Right hindlimb (tissue), 1 donor: ENCODE results near the gene TTLL10.
A peak's percentile ranks its signal among the peaks of the same experiment; 100 is the strongest.

Experiments used
- DNase-seq: peaks from one replicate; pipeline ENCODE4 v3.0.0-alpha.2; 2018

The TTLL10 gene

GRCh38 chr1:1207571-1207892 lies 33.9 kb downstream of the TTLL10 start:
- peak; percentile 16 for DNase-seq

DNA sequence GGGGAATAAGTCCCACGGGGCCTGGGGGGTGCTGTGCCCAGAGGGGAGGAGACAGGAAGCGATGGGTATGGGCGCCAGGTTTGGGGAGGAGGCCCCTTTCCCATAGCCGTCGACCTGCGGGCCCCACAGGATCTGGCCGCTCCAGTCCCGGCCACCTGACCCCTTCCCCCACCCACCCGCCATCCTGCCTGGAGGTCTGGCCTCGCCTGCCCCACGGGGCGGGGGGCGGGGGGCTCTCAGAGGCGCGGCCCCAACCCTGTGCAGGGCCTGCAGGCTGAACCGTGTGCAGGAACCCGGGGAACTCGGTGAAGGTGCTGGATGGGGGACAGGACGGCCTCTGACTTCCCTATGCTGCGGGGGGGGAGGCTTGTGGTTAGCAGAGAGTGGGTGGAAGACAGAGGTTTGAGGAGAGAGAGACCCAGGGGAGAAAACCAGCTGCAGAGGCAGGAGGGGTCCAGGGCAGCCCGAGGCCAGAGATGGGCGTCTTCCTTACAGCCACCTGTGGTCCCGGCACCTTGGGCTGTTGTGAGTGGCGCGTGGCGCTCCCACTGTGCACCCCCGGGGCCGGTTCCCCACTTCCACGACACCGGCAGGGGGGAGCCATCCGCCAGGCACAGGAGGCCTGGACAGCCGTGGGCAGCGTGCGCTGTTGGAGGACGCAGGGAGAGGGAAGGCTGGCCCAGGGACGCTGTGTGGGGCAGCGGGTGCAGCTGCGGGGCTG lies 35.2 kb downstream of the TTLL10 start:
- DNase-seq: peak; percentile 41

DNA sequence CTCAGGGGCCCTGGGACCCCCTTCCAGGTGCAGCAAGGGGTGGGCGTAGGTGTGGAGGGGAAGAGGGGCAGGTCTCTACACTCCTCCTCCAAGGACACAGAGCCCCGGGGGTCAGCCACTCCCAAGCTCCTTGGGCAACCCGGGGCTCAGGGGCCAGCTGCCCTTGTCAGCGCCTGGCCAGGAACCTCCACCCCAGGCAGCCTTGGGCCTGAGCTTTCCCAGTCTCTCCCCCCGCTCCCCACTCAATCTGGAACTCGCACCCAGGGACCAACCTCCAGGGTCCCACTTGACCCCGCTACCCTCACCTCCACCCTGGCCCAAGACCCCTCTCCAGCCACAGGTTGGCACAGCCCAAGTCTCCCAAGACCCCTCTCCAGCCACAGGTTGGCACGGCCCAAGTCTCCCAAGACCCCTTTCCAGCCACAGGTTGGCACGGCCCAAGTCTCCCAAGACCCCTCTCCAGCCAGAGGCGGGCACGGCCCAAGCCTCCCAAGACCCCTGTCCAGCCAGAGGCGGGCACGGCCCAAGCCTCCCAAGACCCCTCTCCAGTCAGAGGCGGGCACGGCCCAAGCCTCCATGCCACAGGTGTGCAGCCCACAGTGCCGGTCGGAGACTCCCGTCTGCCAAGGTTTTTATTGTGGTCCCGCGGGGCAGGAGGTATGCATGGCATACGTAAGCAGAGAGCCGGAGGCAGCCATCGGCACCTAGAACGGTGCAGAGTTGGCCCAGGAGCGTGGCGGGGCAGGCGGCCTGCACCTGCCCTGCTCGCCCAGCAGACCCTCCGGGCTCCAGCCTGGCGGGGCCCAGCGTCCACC lies 37.3 kb downstream of the TTLL10 start:
- peak; percentile 14 for DNase-seq

- peak; percentile 23 for DNase-seq
These were observed 38.1 kb downstream of the TTLL10 start for GRCh38 chr1:1211541-1212441.

- peak; percentile 71 for DNase-seq
These were observed 39.2 kb downstream of the TTLL10 start for GRCh38 chr1:1212780-1213344.

DNA sequence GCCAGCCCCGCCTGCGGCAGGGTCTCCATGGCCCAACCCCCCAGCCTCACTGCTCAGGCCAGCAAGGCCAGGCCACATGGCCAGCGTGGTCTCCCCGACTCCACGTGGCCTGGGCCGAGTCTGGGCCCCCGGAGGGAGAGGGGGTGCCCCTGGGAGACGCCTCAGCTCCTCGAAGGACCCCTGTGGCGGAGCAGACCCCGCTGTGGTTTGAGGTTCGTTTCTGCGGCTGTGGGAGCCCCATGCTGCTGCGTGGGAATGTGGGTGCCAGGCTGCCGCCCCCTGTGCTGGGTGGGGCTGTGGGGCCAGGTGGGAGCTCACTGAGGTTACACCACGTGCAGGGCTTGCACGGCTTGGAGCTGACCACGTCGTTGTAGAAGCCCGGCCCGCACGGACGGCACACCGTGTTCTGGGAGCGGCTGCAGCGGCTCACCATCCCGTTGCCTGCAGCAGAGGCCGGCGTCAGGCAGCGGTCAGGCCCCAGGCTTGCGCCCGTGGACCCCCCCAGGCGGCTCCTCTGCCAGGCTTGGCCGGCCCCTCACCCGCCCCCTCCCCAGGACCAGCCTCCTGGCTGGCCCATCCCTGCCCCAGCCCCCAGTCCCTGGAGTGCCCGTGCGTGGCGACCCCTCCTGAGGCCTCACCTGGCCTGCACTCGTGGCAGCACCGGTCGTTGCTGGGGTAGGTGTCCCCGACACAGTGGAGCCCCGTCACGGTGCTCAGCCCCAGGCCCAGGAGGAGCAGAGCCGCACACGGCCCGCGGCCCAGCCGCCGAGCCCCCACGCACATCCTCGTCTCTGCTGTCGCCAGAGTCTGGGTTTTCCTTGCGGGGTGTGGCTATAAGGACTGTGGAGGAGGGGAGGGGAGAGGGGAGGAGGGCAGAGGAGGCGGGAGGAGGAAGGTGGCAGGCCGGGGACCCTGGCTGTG lies 39.9 kb downstream of the TTLL10 start, which contains the start of gene TNFRSF4:
TNFRSF4 (minus strand) TSS at position 809 of the 921 bp plus-strand sequence; CDS start at position 783, 26 bp downstream.
- DNase-seq: peak; percentile 22

GRCh38 chr1:1215080-1215676 lies 41.5 kb downstream of the TTLL10 start:
- no peak for DNase-seq

DNA sequence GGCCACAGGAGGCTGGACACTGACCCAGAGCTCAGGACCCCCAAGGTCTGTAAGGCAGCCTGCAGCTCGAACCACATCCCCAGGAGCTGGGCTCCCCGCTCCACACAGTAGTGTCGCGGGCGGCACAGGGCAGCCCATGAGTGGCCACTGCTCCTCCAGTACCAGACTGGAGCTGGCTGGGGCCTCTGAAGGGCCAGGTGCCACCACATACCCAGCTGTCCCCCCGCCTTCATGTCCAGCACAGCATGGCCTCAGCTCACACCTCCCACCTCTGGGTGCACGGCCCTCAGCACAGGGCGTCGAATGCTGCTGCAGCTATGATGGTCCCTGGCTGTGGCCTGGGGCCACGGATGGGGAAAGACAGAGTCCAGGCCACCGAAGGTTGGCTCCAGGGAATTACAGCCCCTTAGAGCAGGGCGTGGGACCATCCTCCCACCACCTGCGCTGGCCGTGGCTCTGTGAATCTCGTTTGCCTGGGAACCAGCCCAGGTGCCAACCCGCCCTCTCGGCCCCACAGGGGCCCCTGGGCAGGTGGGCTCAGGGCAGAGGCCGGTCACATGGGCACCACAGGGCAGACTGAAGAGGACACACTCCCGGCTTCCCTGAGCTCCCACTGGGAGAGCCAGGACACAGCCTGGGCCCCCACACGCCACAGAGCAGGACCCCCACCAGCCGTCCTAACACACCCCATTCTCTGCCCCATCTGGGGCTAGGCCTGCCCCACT lies 42.4 kb downstream of the TTLL10 start:
- no peak for DNase-seq

- DNase-seq: no peak
These were observed 43.3 kb downstream of the TTLL10 start for GRCh38 chr1:1216770-1217620.

DNA sequence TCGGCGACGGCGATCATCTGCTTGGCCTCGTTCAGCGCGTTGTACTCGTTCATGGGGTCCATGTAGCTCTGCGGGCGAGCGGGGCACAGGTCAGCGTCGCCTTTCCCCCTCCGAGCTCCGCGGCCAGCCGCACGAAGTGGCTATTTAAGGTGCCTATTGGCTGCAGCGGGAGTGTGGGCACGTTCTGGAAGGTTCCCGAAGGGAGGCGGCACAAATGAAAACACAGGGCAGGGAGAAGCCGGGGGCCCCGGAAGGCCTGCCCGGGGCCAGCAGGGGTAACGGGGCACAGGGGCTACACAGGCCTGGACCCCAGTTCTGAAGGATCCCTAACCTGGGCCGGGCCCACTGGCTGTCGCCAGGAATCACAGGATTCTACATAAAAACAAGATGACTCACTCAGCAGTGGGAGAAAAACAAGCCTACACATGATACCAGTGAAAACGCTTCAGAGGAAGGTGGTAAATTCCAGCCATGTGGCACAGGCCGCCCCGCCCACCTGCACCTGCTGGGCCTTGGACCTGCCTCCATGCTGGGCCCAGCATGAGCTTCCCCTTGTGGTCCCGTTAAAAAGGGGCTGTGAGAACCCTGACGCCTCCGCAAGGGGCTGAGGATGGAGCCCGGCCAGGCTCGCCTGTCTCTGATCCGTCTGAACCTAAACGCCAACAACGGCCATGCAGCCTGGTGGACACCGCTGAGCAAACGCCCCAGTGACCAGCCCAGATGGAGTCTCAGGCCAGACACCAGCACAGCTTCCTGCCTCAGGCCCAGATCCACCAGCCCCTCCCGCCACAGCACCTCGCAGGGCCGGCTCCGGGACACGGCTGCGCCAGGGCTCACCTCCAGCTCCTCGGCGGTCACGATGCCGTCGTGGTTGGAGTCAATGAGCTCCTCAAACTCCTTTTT lies 44.2 kb downstream of the TTLL10 start:
- DNase-seq: no peak

DNA sequence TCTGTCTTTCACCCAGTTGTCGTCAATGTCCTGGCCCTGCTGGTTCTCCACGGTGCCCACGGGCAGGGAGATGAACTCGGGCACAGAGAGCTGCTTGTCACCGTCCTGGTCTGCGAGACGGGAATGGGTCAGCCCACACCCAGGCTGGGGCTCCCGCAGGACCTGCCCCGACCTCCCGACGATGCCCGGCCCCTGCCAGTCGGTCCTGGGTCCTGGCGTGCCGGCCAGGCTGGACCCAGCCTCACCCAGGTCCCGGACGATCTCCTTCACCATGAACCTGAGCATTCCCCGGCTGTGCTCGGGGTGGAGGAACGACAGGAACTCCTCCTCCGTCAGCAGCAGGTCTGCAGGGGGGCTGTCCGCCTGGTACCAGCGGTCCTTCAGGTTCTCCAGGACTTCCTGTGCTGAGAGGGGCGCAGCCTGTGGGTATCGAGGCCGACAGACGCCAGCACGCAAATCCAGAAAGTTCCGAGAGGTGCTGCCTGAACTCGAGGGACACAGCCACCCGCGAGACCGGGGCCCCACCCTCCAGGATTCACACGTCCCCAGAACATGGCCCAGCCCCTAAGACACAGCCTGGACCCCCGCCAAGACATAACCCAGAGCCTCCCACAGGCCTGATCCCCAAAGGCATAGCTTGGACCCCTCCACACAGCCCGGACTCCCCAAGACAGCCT lies 45.0 kb downstream of the TTLL10 start:
- DNase-seq: no peak

DNA sequence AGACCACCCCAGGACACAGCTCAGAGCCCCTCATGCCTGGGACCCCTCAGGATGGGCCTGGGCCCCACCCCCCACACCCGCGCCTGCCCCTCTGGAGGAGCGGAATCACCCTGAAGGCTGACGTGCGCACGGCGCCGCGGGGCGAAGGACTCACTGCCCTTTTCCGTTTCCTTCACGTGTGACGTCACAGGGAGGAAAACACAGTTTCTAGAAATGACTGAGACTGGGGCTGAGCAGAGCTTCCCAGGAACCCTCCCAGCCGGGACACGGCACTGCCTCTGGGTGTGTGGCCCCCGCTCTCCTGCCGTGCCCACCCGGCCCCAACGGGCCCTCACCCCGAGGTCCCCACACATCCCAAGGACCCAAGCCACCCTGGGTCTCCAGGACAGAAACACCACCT lies 45.7 kb downstream of the TTLL10 start:
- no peak for DNase-seq

- no peak for DNase-seq
These were observed 46.5 kb downstream of the TTLL10 start for GRCh38 chr1:1220197-1220596.

- DNase-seq: no peak
These were observed 48.4 kb downstream of the TTLL10 start for GRCh38 chr1:1221887-1222574.

- no peak for DNase-seq
These were observed 49.0 kb downstream of the TTLL10 start for GRCh38 chr1:1222575-1223225.

DNA sequence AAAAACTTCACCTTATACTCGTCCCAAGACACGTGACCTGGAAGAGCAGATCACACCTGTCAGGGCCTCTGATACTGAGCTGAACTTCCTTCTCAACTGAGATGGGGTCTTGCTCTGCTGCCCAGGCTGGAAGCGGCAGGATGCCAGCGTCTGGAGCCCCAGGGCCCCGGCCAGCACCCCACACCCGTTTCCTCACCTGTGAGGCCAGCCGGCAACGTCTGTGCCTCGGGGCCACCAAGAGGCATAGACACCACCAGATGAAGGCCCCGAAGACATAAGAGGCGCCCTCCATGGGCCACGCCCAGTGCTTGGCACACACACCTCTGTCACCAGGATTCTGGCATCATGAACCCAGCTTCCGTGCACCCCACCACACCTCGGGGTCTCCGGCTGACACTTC lies 49.6 kb downstream of the TTLL10 start:
- DNase-seq: no peak

DNA sequence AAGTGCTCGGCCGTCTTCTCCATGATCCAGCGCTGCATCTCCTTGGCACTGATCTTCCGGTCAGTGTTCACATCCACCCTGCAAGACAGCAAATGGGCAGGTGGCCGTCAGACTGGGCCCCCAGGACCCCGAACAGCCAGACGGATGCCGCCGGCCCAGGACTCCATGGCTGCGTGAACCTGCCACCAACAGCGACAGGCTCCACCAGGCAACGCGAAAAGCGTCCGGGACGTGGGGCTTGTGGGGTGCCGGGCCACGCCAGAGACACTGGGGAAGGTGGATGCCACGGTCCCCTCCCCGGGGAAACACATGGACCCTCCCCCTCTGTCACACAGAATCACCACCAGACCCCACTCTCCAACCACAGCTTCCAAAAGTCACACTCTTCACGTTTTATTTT lies 50.2 kb downstream of the TTLL10 start:
- DNase-seq: no peak
